Right renal pelvis (tissue), 4 donors: ENCODE data around the gene PLPP7. TPM values are rescaled to one million over a fixed set of nuclear protein-coding genes. Genes with fewer than 3 reads are reported as not detected.
"Not testable (repeated sequence)": the region's sequence is repeated elsewhere in the genome, so short reads cannot be mapped to it uniquely, and the experiment has no call there.

ENCODE experiments used
- DNase-seq, 4 donors: peaks; one replicate each; pipeline ENCODE4 v3.0.0-alpha.2; 2013; ENCODE audit warnings: low read depth in 4 of 4, low spot score in 3 of 4, missing footprints in 1 of 4
- polyA plus RNA-seq, 4 donors: library from polyadenylated mRNA; unstranded; fragments of 120-200 nt; gene quantifications; one replicate each; pipeline ENCODE4 v1.2.1, GENCODE V29; 2013; ENCODE audit not compliant: insufficient read length in 4 of 4

Gene PLPP7
- polyA plus RNA-seq, 4 donors, result 1.9 to 3.5 (median 2.4) TPM

DNA sequence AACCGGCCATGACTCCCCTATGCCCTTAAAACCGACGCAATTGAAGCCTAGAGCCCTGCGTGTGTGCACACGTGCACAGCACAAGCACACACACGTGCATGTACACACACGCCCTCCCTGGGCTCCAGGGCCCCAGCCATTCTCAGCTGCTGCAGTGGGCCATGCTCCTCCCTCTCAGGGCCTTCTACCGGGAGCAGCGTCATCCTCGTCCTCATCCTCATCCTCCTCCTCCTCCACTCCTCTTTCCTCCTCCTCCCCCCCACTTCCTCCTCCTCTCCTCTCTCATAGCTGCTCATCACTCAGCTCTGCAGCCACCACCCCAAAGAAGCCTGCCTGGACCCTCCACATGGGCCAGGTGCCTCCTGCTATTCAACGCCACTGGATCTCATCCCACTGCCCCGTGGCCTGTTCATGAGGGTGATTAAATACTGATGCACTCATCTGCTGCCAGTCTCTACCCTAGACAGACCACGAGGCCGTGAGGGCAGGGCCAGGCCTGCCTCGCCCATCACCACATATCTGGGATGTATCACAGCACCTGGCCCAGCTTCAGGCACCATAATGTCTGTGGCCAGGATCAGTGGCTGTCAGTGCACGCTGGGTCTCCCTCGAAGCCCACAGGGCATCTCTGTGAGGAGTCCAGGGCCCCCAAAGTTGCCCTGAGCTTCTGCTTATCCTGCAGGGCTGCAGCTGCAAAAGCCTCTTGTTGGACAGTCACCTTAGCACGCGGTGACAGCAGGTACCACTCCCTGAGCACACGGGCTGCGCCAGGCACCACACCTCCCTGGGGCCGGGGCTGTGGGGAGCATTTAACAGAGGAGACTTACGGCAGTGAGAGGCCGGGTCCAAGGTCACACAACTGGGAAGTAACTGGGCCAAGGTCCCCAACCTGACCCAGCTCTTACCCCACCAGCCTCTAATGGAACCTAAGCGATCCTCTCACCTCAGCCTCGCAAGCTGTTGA is 23.0 kb upstream of the PLPP7 start:
- DNase-seq, result no peak

DNA sequence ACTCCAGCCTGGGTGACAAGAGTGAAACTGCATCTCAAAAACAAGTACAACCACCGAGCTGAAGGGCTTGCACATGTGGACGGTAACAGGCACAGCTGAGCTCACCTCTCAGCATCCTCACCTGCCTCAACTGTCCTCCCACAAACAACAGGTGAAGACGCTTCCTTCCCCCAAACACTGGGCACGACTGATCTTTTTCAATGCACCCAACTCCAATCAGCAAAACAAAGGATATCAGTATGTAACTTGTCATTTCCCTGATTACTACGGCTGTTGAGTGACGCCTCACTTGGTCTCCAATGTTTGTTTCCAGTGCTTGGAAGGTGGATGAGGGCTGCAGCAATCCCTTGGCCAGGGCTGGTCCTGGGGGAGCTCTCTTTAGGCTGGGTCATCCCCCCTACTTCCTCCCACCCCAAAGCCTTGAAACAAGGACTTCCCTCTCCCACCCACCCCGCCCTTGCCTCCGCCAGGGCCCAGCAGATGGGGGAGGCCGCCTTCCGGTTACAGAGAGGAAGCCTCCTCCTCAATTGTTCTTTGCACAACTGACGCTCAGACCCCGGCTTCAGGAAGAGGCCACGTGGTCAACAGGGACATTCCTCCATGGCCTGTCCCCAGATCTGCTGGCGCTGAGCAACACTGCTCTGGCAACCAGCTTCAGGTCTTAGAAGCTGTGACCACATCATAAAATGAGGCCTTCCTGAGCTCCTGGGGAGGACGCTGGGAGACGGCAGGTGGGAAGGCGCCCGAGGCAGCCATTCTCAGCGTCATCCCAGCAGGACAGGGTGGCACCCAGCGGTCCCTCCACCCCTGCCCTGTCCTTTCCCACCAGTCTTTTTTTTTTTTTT is 19.1 kb upstream of the PLPP7 start:
- no peak for DNase-seq

DNA sequence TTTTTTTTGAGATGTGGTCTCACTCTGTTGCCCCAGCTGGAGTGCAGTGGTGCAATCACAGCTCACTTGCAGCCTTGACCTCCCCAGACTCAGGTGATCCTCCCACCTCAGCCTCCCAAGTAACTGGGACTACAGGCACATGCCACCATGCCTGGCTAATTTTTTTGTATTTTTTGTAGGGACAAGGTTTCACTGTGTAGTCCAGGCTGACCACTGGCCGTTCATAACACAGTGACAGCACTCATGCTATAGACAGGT is 18.6 kb upstream of the PLPP7 start:
- DNase-seq, result not testable (repeated sequence)

DNA sequence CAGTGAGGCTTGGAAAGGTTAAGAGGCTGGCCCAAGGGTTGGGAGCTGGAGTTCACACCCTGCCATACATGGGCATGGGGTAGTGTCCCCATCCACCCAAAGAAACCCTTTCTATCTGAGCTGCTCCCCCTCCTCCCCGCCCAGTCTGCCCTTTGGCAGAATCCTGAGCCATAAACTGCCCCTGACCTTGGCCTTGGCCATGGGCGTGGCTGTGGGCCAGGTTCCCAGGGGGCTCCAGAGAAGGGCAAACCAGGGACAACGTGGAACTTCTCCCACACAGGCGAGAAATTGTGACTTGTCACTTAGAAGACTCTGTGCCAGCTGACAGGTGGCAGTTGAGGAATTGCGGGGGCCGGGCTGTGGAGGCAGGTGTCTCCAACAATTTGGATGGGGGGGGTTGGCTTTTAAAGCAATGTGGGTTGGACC is 18.0 kb upstream of the PLPP7 start:
- no peak for DNase-seq

DNA sequence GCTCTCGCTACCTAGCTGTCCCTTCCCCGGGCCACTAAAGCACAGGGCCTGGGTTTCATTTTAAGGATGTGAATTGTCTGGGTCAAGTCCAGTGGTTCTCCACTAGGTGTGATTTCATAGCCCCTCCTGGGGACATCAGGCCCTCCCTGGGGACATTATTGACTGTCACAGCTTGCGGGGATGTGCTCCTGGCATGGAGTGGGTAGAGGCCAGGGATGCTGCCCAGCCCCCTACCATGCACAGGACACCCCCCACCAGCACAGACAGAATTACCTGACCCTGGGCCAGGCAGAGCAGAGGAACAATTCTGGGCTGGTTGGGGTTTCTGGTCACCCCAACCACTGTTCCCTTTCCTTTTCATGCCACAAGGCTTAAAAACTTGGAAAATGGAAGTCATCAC is 17.3 kb upstream of the PLPP7 start:
- no peak for DNase-seq

DNA sequence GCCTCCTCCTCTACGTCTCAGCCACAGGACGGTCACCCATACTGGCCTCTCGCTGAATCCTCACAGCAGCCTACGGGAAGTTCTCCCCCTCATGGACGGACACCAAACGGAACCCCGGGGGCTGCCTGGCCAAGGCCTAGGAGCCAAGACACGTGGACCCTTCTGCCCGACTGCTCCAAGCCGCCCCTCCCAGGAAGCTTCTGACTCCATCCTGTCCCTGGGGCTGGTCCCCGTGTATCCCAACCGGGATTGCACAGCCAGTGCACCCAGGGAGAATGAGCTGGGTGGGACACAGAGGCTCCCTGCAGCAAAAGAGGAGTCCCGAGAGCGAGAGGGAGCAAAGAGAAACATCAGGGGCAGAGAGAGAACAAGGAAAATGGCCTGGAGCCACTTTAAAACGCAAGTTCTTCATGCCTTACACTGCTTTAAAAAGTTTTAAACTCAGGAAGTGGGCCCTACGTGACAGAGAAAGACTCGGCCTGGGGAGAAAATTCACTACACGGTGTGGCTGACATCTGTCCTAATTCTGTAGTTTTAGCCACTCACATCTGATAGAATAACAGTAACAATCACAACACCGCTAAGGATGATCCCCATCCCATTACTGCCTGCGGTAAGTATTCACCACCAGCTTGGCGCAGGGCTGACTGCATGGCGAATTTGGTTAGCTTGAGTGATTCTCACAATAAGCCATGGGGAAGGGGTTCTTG is 16.2 kb upstream of the PLPP7 start:
- no peak for DNase-seq

DNA sequence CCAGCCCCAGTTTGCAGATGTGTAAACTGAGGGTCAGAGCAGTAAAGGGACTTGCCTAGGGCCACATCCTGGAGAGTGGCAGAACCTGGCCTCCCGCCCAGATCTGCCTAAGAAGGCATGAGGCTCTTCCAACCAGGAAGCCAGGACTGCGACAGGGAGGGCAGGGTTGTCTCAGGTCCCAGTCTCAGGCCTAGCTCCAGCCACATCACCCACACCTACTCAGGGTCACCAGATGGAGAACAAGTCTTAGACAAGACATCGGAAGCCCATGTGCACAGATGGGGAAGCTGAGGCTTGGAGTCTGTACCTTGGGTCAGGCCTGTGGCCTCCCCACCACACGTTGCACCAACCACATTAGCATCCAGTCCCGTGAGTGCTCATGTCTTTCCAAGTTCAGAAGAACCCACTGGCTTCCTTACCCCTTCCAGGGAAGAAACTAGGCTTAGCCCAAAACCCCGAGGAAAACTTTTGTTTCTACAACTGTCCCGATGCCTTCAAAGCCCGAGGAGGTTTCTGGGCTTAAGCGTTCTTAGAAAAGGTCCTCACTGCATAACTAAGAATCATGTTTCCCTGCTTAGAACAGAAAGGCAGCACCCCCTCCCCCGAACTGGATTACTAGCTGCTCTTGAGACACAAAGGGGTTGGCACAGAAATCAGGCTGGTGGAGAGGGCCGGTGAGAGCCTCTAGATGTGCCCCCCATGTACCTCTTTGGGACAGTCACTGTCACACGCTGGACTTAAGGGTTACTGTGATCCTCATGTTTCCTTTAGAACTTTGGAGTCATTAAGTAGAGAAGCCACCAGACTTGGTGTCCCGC is 15.5 kb upstream of the PLPP7 start:
- DNase-seq, result no peak

DNA sequence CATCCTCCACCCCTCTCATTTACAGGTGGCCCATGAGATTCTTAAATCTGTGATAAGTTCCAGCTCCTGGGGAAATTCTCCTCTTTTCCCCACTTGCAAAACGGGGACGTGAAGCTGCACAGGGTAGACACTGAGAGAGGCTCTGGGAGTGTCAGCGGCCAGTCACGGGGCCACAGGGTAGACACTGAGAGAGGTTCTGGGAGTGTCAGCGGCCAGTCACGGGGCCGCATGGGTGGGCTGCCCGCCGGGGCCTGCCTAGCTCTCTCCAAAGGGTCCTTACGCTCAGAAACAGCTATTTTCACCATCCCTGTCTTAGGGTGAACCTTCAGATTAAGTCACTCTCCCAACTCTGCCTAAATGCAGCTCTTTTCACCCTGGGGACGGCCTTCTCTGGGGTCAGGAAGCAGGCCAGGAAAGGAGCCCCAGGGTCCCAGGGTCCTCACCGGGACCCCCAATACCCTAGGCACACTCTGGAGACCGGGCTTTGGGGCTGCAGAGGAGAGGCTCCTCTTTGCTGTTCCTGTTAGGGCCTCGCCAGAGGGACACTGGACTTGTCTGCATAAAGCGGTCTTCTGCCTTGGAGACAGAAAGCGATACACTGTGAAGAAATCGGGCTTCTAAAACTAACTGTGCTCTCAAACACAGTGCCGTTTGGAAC is 14.7 kb upstream of the PLPP7 start:
- no peak for DNase-seq

DNA sequence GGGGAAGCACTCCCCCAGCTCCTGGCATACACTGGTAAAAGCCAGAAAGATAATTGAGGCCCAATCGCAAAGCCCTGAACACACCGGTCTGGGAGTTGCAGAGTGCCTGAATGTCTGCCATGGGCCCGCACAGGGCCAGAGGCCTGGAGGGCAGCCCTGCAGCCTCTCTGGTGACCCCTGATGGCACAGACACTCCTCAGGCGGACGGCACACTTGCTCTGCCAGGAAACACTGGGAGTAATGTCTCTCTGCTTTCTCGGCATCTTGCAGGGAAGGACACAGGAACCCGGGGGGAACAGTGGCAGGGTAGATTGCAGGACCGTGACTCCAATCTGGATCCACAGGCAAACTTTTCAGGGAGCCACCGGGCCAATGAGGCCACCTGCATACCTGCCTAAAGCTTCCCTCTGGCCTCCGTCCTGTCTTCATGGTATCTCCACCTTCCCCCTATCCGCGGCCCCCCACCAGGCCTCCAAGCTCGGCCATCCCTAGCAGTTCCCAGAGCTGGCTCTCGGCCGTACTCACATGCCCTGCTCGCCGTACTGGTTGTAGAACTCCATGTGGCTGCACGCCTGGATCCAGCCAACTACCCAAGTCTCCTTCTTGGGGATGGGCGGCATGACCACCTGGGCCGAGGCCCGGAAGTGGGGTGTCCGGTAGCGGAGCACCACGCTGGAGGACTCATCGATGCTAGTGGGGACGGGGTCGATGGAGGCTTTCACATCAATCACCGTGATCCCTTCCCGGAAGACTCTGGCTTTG is 14.0 kb upstream of the PLPP7 start:
- no peak for DNase-seq

DNA sequence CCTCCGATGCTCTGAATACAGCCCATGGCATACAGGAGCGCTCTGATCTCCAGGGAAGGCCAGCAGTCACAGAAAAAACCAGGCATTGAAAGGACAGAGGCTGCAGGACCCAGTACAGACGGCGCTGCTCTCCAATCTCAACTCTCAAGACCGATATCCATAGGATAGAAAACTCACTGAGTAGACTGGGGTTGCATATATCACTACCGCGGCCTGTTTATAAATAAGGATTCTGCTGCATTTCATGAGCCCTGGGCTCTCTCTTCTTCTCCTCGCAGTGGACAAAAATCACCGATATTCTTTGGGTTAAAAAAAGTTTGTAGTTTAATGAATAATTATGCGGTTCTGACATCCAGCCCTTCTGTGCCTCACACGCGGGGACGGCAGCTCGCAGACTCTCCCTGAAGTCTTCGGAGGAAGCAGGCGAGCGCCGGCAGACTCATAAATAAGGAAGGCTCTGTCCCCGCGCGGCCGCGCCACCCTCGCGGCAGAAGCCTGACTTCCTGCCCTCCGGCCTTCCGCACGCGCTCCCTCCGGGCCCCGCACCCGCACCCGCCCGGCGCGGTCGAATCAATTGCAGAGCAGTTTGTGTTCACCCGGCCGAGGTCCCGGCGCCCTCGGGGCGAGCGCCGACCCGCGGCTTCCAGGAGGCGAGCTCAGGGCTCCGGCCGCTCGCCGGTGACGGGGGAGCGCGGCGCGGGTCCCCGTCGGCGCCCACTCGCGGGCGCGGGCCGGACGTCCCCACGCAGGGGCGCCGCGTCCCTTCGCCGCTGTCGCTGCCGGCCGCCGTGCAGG is 13.2 kb upstream of the PLPP7 start, which contains the start of gene FAM78A:
FAM78A (minus strand) TSS at position 417 of the 795 bp plus-strand sequence; CDS start at position 86, 331 bp downstream.
- DNase-seq, result no peak

DNA sequence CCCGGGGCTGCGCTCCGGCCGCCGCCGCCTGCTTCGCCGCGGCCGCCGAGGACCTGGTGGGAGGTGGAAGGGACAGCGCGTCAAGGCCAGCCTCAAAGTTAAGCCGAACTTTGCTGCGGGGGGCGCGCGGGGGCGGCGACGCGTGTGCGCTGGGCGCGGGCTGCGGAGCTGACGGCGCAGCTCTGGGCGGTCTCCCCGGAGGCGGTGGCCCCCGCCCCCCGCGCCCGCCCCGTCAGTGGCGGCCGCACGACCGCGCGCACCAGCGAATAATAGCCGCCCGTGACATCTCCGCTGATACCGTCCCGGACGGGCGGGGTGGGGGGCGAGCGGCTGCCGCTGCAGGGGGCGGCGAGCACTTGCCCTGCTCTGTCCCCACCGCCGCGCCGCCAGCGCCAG is 12.6 kb upstream of the PLPP7 start:
- no peak for DNase-seq

DNA sequence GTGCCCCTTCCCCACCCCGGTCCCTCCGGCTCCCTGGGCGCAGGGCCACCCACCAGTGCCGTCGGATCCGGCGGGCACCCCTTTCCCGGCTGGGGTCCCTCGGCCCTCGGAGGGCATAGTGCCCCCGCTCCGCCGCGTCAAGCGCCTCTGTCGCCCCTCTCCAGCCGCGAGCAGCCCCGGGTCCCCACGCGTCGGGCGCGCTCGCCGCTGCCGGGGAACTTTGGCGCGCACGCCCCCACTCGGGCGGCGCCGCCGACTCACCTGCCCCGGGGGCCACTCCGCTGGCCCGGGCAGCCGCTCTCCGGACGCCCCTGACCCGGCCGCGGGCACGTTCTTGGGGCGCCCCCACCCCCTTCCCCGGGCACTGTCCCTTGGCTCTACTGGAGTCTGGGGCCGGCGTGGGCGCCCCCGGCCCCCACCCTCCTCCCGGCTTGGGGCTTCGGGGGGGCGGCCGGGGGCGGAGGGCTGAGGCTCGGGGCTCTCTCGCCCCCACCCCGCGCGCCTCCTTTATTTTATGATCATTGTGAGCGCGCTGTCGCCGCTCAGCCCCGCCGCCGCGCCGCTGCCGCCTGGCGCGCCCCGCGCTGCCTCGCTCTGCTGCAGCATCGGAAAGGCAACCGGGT is 12.1 kb upstream of the PLPP7 start:
- no peak for DNase-seq

DNA sequence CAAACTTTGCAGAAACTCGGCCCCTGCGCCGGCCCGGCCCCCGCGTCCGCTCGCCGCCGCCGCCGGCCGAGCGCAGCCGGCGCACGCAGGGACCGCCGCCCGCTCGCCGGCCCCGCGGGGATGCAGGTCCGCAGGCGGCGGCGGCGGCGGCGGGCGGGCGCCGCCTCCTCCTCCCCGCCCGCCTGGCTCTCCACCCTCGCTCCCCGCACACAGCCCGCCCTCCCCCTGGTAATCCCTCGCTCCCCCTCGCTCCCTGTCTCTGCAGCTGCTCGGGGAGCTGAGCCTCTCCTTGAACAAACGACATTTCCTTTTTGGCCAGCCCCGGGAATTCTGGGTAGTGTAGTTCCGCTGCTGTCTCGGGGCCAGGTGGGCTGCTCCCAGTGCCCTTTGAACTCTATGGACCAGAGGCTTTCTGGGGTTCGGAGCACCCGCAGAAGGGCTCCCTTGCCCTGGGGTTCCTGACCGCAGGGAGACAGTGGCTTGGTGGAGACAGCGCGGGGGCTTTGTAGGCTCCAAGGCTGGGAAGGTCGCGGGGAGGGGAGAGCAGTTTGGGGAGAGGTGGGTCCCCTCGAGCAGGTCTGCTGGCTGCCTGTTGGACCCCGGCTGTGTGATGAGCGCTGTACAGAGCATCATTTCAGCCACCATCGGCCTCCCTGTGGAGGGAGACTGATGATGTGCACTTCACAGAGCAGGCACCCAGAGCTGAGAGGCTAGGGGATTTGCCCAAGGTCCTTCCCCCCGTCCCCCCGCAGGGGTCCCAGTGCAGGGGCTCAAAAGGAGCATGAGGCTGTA is 11.4 kb upstream of the PLPP7 start:
- DNase-seq, result peak; percentile 53 to 74 (median 69)

DNA sequence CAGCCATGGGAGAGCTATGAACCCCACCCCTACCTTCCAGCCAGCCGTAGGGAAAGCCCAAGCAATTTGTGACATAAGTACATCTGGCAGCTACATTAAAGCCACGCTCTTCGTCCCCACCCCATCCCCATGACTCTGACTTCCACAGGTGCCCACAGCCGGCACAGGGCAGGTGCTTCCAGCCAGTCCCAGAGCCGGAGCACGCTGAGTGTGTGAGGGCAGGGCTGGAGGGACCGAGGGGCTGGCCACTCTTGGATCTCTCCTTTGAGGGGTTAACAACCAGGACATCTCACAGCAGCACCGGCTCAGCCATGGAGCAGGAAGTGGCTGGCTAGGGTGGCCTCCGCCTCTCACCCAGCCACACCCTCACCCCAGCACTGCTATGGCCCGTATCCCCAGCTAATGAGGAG is 10.8 kb upstream of the PLPP7 start:
- no peak for DNase-seq

DNA sequence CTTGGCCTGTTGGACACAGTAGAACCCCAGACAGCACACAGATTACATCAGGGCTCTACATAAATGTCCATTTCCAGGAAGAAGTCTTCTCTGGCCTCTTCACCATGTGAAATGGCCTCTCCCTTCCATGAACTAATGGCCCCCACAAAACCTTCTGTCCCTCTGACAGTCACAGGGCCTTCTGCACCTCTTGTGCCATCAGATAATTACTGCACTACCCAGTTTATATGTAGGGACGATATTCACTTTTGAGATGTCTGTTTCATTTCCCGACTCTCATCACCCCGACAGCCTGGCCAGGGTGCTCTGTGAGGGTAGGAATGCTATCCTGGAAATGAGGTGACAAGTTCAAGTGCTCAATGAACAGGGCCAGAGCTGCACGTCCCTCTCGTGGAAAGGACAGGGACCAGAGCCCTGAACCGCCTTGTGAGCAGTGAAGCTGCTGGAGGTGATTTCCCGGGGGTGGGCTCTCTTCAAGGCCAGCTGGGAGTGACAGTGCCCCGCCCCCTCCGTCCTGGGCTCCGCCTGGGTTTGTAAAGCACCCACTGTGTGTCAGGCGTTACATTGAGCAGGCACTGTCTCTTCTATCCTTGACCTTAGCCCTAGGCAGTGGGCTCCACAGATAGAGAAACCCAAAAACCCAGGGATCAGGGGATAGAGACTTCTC is 10.2 kb upstream of the PLPP7 start:
- DNase-seq, result no peak

DNA sequence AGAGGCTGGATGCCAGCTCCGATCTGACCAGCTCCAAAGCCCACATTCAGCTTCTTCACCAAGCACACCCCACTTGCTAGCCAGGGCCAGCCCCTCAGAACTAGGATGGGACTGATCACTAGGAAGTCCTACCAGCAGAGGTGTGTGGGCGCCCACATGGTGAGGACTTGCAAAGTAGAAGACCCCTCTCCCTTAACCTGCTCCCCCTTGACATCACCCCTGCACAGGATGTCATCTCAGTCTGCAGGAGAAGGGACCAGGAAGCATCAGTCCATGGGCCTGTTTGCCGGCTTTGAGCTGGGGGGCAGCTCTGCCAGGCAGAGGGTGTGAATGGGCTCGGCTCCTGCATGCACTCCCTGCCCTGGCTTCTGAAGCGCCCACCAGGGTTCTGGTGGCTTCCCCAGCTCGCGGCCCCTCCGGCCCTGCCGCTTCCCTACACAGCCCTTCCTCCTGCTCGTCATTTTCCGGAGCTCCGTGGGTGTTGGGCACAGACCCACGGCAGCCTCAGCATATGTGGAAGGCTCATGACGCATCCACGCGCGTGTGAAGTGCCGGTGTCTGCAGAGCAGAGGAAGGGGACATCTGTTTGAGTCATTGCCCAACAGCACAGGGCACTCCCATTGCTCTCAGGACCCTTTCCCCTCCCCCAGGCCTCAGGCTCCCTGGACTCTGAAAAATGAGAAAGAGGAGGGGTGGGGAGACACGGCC is 9.5 kb upstream of the PLPP7 start:
- DNase-seq, result no peak
